KOPT-K1 (cell line): ENCODE data around the gene TGFBR3.
"Not testable (repeated sequence)": the region's sequence is repeated elsewhere in the genome, so short reads cannot be mapped to it uniquely, and the experiment has no call there.

Experiments
- H3K27ac ChIP-seq: fragments of 200-600 bp; sonication (generic); 2 replicates; pipeline ENCODE4 v1.5.1; 2016; ENCODE audit warnings: antibody characterized with exemption, mild to moderate bottlenecking, low read depth, low read length; ENCODE audit not compliant: poor library complexity, severe bottlenecking
- H3K36me3 ChIP-seq: fragments of 200-600 bp; sonication (generic); 2 replicates; pipeline ENCODE4 v1.5.1; 2017; ENCODE audit warnings: antibody characterized with exemption, mild to moderate bottlenecking, low read length, moderate library complexity; ENCODE audit not compliant: insufficient read depth
- H3K9me3 ChIP-seq: fragments of 200-600 bp; sonication (generic); 2 replicates; pipeline ENCODE4 v1.5.1; 2017; ENCODE audit warnings: antibody characterized with exemption, low read length, mild to moderate bottlenecking; ENCODE audit not compliant: insufficient read depth, poor library complexity, severe bottlenecking

TGFBR3 gene

GRCh38 chr1:91680556-91681155 lies 205.3 kb downstream of the TGFBR3 start:
- no peak overlapping the region for H3K27ac ChIP-seq
- H3K36me3 ChIP-seq = no peaks in the 10 kb centered on the region
- no peaks in the 10 kb centered on the region for H3K9me3 ChIP-seq

- Histone ChIP-seq H3K27ac (no peak overlapping the region), H3K9me3 (no peaks in the 10 kb centered on the region)
Observed at GRCh38 chr1:91679446-91679845, 206.5 kb downstream of the TGFBR3 start.

GRCh38 chr1:91676030-91676429 lies 209.9 kb downstream of the TGFBR3 start:
- no peak overlapping the region for H3K27ac ChIP-seq
- H3K36me3 ChIP-seq = no peaks in the 10 kb centered on the region
- H3K9me3 ChIP-seq = no peaks in the 10 kb centered on the region

More at GRCh38 chr1:91679446-91679845, 206.5 kb downstream of the TGFBR3 start:
- H3K36me3 ChIP-seq = no peaks in the 10 kb centered on the region

DNA sequence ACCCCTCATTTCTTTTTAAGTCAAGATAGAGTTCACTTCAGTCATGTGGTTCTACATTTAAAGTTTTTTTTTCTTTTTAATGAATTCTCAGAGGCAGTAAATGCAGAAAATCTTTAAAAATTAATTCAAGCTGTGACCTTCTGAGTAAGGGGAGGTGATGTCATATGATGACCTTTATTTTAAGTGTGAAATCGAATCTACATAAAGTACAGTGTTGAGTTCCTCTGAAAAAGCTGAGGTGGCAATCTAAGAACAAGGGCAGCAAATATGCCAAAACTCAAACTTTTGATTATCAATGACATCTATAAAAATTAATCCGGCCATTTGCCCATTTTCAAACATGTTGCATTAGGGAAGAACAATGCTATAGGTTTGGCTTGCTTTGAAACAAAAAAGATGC lies 211.8 kb downstream of the TGFBR3 start:
- Histone ChIP-seq H3K27ac (no peak overlapping the region), H3K36me3 (no peaks in the 10 kb centered on the region), H3K9me3 (no peaks in the 10 kb centered on the region)

GRCh38 chr1:91673613-91674012 lies 212.3 kb downstream of the TGFBR3 start:
- Histone ChIP-seq H3K27ac (no peak overlapping the region), H3K36me3 (no peaks in the 10 kb centered on the region), H3K9me3 (no peaks in the 10 kb centered on the region)

GRCh38 chr1:91672601-91673161 lies 213.3 kb downstream of the TGFBR3 start:
- Histone ChIP-seq H3K27ac (no peak overlapping the region), H3K36me3 (no peaks in the 10 kb centered on the region), H3K9me3 (no peaks in the 10 kb centered on the region)

DNA sequence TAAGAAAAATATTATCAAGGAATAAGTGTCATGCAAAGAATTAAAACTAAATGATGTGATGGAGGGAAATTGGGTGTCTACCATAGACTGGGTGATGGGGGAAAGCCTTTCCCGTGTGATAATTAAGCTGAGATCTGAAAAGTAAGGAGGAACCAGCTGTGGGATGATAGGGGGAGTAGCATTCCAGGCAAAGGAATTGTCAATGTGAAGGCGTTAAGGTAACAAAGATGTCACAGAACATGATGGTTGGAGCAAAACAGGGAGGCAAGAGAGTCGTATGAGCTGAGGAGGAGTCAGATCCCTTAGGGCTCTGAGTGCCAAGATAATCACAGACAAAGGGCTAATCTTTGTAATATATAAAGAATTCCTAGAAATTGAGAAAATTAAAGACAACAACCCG lies 215.2 kb downstream of the TGFBR3 start:
- no peaks in the 10 kb centered on the region for H3K9me3 ChIP-seq
- no peak overlapping the region for H3K27ac ChIP-seq
- H3K36me3 ChIP-seq = no peaks in the 10 kb centered on the region

DNA sequence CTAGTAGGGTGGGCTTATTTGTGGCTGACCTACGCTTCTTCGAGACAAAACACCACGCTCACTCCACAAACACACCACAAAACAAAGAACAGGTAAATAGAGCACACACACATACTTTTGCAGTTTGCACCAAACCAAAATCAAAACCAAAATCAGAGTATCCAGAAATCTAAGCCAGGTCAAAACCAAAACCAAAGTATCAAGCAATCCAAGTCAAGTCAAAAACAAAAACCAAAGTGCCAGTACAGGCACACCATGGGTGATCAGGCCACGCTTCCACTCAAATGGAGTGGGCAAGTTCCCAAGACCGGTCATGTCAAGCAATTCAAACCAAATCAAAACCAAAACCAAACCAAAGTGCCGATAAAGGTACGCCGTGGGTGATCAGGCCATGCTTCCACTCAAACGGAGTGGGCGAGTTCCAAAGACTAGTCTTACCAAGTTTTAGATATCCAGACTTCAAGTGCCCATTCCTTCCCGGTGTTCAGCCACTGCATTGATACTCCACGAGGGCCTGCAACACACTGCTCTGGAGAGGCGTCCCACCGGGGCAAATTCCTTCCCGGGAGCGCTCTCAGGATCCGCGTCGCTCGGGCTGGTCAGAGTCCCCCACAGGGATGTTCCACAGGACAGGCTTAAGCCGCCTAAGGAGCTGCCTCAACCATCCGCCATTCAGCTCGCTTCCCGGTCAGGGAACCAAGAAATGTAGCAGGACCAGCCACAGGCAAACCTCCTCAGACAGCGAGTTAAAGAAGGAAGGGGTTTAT lies 216.2 kb downstream of the TGFBR3 start:
- Histone ChIP-seq H3K36me3 (no peaks in the 10 kb centered on the region), H3K27ac (no peak overlapping the region), H3K9me3 (no peaks in the 10 kb centered on the region)

DNA sequence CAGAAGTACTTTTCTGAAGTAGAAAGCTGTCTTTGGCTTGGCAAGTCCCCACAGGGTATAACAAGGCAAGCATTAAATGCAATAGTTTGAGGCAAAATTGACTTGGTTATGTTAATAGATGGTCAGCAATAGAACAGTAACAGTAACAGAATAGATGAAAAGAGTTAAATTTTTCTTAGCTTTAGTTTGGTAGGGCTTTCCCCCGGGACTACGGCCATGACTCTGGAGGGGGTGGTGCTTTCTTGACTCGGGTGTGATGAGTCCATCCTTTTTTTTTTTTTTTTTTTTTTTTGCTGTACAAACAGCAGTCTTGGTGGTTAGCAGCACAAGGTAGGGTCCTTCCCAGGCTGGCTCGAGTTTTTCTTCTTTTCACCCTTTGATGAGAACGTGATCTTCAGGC lies 219.3 kb downstream of the TGFBR3 start:
- not testable (repeated sequence) for H3K9me3 ChIP-seq, H3K27ac ChIP-seq, H3K36me3 ChIP-seq

- Histone ChIP-seq H3K9me3 (peaks cover 5% of the 10 kb centered on the region), H3K36me3 (no peaks in the 10 kb centered on the region), H3K27ac (no peak overlapping the region)
Observed at GRCh38 chr1:91661121-91661520, 224.8 kb downstream of the TGFBR3 start.

- Histone ChIP-seq H3K36me3 (no peaks in the 10 kb centered on the region), H3K27ac (no peak overlapping the region), H3K9me3 (peaks cover 5% of the 10 kb centered on the region)
Observed at GRCh38 chr1:91660708-91661107, 225.2 kb downstream of the TGFBR3 start.

DNA sequence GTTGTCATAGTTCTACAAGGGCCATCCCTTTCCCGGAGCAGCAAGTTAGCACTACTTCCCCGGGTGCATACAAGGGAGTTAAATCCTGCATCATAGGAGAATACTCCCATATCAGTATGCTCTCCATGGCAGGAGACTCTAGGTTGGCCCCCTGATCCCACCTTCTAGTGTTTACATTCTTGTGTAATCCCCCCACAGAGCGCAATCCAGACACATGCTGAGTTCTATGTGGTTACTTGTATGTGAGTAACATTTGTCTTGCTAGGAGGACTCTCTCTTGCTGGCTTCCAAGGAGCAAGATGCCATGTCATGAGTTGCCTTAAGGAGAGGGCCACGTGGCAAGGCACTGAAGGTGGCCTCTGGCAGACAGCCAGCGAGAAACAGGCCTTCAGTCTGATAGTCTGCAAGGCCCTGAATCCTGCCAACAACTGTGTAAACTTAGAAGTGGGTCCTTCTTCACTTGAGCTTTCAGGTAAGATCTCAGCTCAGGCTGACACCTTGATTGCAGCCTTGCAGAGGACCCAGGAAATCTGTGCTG lies 230.0 kb downstream of the TGFBR3 start:
- Histone ChIP-seq H3K9me3 (peaks cover 5% of the 10 kb centered on the region), H3K36me3 (no peaks in the 10 kb centered on the region), H3K27ac (no peak overlapping the region)

DNA sequence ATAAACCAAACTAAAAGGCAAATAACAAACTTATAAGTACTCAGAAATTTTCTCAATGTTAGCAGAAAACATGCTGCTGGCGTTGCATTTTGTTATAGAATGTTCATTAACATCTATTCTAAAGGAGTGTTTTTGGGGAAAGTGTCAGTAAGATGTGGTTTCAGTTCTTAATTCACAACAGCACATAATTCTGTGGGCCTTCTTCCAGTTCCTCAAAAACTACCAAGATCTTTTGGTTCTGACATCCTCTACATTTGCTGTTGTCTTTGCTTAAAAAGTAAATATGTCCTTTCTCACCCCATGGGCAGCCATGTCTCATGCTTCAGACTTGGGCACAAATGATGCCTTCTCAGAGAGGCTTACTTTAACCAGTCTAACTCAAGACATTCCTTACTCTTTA lies 232.8 kb downstream of the TGFBR3 start:
- H3K27ac ChIP-seq = no peak overlapping the region
- no peaks in the 10 kb centered on the region for H3K36me3 ChIP-seq
- no peaks in the 10 kb centered on the region for H3K9me3 ChIP-seq

- Histone ChIP-seq H3K9me3 (no peaks in the 10 kb centered on the region), H3K27ac (no peak overlapping the region), H3K36me3 (no peaks in the 10 kb centered on the region)
Observed at GRCh38 chr1:91651661-91652071, 234.3 kb downstream of the TGFBR3 start.

- no peaks in the 10 kb centered on the region for H3K9me3 ChIP-seq
- no peak overlapping the region for H3K27ac ChIP-seq
- H3K36me3 ChIP-seq = no peaks in the 10 kb centered on the region
Observed at GRCh38 chr1:91651243-91651642, 234.7 kb downstream of the TGFBR3 start.
